GM18519 (cell line): ENCODE measurements around the gene TSHZ2.
"Not testable (repeated sequence)": the region's sequence is repeated elsewhere in the genome, so short reads cannot be mapped to it uniquely, and the experiment has no call there.

Experiments used
- ATAC-seq: cut with Tn5 transposase; IDR thresholded peaks from one replicate; pipeline ENCODE4 v1.9.1; 2021; ENCODE audit warnings: mild to moderate bottlenecking, moderate library complexity; ENCODE audit not compliant: unreplicated experiment, low FRiP score

Gene TSHZ2

DNA sequence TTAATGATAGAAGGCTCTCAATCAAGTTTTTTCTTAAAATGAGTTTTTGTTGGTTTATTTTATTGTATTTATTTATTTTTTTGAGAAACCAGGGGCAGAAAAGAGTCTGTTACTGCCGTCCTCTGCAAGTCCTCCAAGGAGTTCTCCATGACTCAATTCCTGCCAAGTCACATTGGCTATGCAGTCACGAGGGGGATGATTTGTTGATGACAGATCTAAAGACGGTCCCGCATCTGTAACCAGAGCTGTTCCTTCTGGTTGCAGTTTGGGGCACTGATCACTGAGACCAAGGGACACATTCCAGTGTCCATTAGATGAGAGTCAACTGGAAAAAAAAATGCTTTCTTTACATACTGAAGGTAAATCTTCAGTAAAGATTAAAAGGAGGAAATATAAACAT is 13.9 kb upstream of the TSHZ2 start:
- ATAC-seq: no peak

DNA sequence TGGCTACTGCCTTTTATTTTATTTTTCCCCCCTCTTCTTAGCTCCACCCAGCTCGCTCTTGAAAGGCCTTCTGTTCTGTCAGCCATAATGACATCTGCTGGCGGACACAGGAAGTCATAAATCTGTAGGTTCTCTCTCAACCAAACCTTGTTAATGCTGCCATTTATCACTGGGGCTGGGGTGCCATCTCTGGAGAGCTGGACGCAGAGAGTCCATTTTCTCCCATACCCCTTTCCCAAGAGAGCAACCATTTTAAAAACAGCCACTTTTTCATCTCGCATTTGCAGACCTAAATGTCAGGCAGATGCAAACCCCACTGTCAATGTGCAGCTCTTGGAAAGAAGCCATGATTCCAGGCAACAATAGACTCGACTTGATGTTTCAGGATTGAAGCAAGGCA is 13.0 kb upstream of the TSHZ2 start:
- ATAC-seq: no peak

DNA sequence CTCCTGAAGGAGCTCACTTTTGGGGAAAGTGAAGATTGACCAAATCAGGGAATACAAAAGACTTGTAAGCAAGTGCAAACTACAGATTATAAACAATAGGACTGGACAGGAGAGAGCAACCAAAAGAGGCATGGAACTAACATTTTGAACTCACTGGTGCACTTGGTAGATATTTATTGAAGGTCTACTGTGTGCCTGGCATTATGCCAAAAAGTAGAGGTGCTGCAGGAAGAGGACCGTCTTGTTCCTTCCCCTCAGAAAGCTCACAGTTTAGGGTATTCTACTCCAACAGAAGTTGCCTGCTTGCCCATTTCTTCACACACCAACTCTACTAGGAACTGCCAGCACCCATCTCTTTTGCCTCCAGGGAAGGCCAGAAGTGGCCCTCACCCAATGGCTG is 10.0 kb upstream of the TSHZ2 start:
- no peak for ATAC-seq

DNA sequence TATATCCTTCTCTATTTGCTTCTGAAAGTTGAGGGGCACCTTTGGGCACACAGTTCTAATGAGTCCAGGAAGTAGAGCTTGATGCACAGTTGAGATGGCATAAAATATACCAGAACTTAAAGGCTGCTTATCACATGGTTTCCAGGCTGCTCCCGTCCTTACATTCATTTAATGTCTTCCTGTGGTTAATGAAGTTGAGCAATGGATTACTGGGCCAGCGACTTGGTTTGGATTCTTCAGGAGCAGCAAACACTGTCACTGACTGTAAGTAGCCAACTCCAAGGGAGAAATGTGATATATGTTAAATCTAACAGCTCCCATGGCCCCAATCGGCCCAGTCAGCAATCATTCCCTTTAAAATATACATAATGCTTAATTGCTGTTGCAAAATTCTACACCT is 9.0 kb upstream of the TSHZ2 start:
- ATAC-seq: no peak

DNA sequence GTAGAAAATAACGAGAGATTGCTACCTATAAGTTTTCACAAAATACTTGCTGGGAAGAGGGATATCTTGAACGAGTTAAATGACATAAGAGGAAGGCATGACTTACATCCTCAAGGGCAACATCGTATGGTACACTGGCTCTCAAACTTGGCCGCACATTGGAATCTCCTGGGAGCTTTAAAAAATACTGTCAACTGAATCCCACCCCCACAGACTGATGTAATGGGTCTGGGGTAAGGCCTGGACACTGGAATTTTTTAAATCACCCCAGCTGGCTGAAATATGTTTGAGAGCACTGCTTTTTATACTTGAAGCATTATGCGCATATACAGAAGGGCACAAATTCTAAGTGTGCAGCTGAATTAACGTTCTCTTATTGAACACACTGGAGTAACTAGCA is 8.0 kb upstream of the TSHZ2 start:
- no peak for ATAC-seq

DNA sequence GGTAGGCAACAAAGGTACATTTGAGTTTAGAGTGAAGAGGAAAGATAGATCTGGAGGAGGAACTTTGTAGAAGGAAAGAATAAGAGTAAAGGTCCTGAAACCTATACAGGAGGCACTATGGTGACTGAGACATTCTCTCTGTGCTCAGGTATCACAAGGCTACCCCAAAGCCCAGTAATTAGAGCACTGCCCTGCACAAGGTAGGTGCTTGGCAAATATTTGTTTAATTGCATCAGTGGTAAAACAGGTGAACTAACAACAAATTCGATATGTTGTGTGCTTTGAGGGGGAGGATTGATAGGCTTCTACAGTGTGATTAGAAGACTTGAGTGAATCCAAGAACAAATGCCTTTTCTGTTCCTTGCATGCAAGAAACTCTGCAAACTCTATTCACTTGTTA is 6.8 kb upstream of the TSHZ2 start:
- no peak for ATAC-seq

DNA sequence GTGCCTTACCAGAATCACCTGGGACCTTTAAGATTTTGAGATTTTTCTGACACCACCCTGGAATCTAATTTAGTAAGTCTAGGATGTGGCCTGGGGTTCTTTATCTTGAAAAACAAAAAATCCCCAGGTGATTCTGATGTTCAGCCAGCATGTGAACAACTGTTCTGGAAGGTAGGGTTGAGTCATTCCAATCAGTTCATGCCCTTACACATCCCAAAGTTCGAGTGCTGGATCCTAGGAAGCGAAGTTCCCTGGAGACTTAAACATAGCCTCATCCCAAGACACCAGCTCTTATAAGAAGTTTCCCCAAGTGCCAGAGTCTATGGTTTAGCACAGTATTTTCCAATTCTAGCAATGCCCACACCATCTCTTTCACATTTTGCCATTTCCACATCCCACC is 6.3 kb upstream of the TSHZ2 start:
- ATAC-seq: no peak

DNA sequence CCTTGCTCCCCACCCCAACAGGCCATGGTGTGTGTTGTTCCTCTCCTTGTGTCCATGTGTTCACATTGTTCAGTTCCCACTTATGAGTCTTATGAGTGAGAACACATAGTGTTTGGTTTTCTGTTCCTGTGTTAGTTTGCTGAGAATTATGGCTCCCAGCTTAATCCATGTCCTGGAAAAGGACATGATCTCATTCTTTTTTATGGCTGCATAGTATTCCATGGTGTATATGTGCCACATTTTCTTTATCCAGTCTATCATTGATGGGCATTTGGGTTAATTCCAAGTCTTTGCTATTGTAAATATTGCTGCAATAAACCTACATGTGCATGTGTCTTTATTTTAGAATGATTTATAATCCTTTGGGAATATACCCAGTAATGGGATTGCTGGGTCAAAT is 5.6 kb upstream of the TSHZ2 start:
- ATAC-seq: not testable (repeated sequence)

DNA sequence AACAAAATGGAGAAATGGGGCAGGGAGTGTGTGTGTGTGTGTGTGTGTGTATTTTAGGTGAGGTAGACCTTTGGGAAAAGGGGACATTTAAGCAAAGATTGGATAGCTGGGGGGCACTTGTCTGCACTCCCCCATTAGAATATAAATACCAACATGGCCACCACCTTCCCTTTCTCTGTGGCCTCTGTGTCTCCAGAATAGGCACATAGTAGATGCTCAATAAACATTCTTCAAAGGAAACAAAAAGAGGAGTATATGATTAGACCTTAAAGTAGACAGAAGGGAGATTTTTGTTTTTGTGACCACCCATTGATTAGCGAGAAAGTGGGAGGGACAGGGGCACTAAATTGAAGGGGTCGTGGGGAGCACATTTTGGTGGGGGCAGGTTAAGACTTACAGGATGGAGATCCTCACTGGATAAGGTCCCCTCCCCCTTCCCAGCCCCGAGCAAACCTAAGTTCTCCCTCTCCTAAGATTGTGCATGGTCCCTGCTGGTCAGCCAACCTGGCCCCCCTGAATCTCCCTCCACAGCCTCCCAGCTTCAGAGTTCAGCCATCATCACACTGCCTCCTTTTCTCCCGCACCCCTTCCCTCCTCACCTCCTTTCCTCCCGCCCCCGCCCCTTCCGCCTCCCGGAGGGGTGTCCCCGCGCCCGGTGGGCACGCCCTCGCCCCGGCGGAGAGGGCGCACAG is 514 bp upstream of the TSHZ2 start:
- ATAC-seq: no peak

DNA sequence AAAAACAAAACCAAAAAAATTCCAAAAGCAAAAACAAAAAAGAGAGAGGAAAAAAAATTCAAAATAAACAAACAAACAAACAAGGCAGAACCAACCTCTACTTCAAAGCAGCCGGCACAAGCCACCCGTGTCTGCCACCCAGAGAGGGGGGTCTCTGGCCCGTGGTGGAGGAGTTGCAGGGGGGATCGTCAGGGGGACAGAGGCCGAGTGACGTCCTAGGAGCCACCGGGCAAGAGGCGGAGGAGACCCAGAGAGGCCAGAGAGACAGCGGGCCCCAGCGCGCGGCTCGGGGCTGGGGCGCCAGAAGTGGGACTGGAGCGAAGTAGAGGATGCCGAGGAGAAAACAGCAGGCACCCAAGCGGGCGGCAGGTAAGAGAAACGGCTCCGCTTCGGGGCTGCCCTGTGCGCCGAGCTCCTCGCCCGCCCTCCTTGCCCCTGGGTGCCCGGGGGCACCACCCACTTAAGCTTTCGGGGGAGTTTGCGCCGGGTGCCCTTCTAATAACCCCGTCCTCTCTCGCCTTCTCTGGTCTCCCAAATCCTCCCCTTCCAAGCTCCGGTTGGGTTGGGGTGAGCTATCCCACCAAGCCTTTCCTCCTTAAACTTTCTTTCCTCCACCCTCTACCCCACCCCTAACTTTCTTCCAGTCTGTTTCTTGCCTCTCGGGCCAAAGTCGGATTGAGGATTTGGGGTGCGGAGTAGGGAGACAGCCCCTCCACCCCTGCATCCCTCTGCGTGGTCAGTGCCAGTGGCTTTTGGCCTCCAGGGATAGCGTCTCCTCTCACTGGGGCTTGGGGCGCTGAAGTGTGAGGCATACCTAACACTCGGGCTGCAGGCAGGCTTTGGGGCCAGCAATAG is 1.0 kb downstream of the TSHZ2 start:
- ATAC-seq: no peak

DNA sequence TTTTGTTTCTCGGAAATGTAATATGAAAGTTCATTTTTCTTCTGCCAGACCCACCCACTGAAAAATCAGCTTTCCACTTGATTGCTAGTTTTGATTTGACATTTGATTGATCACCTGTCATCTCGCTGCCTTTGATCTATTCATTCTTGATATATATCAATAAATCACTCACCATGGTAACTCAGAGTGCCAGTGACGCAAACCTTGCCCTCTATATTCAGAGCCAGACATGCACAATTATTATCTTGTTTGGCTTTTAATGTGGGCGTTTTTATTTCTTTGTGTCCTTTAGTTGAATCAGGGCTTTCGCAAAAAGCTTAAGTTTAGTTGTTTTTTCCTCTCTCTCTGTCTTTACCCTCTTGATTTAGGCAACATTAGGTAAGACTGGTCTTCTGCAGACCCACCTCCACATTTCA is 2.0 kb downstream of the TSHZ2 start:
- no peak for ATAC-seq

DNA sequence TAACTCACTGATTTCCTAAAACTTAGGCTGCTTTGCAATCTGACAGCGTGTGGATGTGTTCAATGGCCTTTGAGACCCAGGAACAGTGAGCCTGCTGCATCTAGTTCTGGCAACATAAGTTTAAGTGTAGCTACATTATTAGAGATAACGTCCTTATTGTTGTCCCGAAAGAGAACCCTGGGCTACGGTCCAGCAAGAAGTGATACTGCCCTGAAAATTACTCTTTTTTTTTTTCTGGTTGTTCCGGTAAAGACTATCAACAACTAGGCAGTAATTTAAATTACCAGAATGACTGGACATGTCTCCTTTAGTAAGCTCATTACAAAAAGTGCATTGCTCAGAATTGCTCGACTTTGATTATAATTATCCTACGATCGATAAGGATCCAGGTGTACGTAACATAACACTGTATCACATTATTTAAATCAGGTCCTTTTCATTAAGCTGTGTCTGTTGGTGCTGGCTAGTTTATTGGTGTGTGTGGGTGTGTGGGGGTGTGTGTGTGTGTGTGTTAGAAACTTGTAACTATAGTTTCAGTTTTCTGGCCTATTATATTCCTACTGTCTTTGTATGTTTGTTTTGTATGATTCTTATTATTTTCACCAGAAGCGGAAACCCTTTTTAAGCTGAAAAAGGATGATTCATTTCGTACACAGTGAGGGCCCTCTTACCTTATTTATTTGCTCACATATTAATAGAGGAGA is 3.0 kb downstream of the TSHZ2 start:
- ATAC-seq: peak; percentile 39

DNA sequence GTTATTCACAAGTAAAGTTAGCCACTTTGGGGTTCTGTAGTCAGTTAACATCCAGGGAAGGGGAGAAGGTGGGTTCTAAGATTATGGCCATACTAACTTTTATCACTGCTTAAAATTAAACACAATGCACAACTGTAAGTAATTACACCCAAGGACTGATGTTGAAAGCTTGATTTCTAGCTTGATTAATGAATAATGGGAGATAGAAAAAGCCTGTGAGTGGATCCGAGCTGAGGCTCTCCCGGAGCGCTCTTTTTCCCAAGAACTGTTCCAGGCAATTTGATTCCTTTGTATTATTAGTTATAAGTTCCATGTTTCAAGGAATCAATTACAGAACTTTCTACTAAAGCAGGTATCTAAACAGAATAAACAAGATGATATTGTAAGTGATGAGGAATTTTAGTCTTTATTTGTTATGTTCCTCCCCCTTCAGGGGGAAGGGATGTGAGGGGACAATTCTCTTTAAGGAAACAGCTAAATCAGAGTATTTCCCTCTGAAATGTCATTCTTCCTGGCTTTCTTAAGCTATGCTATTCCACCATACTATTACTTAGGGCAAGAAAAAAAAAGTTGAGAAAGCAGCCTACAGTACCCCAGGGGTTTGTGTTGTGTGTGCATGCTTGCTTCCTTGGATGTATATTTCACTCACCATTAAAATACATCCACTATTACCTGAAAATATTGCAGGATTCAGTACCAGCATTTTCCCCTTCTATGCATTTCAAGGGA is 3.8 kb downstream of the TSHZ2 start:
- ATAC-seq: no peak

DNA sequence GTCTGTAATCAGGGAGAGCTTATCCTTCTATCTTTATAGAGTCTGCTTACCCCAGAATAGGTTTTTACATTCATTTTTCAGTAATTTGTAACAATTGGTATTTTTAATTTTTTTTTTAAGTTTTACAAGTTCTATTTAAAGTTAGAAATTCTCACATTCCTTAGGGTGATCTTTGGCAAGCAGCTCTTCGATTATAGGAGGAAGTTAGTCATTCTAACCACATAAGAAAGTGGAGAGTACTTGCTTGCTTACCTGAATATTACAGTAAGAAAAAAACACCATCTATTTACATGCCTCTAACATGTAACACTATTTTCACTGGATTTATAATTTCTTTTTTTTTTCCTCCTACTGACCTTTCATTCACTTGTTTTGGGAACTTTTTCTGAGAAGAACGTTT is 6.7 kb downstream of the TSHZ2 start:
- ATAC-seq: no peak

DNA sequence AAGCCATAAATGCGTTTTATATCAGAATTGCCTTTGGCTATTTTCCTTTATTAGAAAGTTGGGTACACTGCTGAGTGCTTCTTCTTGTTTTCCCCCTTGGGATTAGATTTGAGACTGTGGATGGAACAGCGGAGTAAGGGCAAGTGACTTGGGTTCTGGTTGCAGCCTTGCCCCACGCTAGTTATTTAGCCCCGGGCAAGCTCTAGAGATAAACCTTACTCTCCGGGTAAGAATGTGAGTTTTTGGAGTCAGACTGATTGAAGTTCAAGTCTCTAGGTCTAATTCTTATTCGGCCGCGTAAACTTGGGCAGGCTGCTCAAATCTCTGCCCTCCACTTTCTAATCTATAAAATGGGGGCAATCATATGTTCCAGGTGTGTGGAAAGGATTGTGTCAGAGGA is 8.9 kb downstream of the TSHZ2 start:
- ATAC-seq: no peak

DNA sequence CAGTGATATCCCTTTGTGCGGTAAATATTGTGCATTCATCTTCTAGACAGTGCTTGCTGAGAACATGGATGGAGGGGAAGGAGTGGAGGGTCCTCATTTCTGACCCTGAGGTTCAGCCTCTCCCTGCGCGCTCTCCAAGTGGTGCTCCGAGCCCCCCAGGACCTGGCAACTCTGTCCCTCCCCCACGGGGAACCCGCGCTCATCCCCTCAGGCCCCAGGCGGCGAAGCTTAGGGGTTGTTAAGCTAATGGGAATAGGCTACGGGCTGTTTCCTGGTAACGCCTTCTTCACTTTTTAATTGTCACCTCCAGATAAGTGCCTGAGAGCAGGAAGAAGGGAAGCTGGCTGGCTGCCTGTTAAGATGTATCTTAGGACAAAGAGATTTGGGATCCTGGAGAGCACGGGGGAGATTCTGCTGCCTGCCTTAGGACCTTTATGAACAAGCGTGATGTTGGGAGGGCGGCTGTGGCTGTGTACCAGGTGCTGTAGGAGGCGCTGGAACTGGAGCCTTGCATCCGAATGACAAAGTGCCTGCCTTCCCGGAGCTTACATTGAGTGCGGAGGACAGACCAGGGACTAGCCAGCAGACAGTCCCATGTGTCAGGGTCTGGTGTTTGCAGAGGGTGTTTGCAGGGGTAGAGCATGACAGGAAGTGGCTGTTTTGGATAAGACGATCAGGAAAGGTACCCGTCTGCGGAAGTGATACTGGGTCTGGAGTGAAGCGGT is 11.7 kb downstream of the TSHZ2 start:
- ATAC-seq: no peak

DNA sequence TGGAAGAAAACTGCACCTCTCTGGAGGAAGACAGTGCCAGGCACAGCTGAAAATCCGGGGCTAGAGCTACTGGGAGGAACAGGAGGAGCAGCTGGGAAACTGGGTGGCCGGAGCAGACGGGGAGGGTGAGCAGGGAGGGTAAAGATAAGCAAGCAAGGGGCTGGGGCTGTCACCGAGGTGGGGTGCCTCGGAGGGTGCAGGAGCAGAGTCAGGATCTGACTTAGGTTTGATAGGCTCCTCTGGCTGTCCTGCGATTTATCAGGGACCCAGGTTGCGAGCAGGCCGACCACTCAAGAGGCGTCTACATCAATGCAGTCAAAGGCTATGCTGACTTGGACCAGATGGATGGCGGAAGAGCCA is 12.3 kb downstream of the TSHZ2 start:
- no peak for ATAC-seq

DNA sequence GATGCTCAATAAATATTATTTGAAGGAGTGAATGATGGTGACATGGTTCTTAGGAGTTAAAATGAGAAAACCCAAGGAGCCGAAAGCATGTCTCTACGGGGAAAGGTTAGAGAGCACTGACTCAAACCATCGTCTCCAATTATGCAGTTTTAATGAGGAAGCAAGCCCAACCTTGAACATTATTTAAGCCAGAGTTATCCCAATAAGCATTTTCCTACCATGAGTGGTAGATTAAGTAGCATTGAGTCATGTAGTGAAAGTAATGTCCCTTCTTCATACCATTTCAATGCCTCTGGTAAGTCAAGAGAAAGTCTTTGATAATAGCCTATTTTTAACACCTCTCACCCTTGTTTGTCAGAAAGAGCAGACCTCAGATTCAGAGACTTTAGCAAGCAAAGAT is 13.5 kb downstream of the TSHZ2 start:
- no peak for ATAC-seq

DNA sequence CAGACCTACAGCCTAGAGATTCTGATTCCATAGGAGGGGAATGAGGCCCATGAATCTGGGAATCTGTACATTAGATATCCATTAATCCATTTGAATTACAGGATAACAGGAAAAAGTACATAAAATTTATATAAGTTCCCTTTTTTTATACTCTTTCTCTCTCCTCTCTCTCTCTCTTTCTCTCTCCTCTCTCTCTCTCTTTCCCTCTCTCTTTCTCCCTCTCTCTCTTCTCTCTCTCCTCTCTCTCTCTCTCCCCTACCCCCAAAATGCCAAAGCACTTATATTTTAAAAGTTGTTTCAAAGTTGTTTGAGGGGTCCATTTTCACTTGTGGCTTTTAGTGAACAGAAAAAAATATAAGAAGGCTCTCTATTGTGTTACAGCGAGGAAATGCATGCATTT is 15.1 kb downstream of the TSHZ2 start:
- no peak for ATAC-seq

DNA sequence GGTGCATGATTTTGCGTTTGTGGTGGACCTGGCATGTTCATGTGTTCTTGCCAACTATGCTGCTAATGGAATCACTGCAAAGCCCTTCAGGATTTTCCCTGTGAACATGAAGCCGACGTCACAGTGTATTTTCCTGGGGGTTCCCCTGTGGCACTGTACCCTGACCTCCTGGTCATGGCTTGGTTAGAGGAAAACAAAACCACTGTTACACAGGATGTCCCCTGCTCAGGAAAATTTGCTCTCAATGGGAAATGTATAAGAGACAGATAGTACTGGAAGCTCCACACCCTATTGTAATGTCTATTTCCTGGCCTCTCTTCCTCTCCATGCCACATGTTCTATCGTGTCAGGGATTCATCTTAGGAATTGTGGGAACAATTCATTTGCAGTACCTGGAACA is 19.7 kb downstream of the TSHZ2 start:
- no peak for ATAC-seq
